ENCODE data around the gene SIGLEC12.
"Not testable (repeated sequence)": the region's sequence is repeated elsewhere in the genome, so short reads cannot be mapped to it uniquely, and the experiment has no call there.

Gene SIGLEC12

GRCh38 chr19:51479531-51480331 is 21.9 kb downstream of the SIGLEC12 start:
- no peak for DNase-seq

GRCh38 chr19:51478381-51479234 is 23.0 kb downstream of the SIGLEC12 start, which contains the start of gene CEACAM18:
Gene CEACAM18, plus strand, starts transcription at chr19:51478539.
- DNase-seq = no peak

GRCh38 chr19:51477344-51477743 is 24.3 kb downstream of the SIGLEC12 start:
- no peak for DNase-seq

GRCh38 chr19:51476164-51476563 is 25.4 kb downstream of the SIGLEC12 start:
- no peak for DNase-seq

GRCh38 chr19:51473009-51473707 is 28.4 kb downstream of the SIGLEC12 start:
- peak in 1 of 2 experiments; percentile 22 for DNase-seq

- no peak for DNase-seq
These were observed 29.0 kb downstream of the SIGLEC12 start for GRCh38 chr19:51472607-51473006.

GRCh38 chr19:51471527-51471926 is 30.1 kb downstream of the SIGLEC12 start:
- DNase-seq = no peak

GRCh38 chr19:51470966-51471365 is 30.6 kb downstream of the SIGLEC12 start:
- no peak for DNase-seq

GRCh38 chr19:51469629-51470028 is 32.0 kb downstream of the SIGLEC12 start:
- DNase-seq = no peak

- DNase-seq = no peak
These were observed 32.4 kb downstream of the SIGLEC12 start for GRCh38 chr19:51469162-51469561.

GRCh38 chr19:51468545-51468920 is 33.1 kb downstream of the SIGLEC12 start:
- DNase-seq = no peak

GRCh38 chr19:51467864-51468544 is 33.6 kb downstream of the SIGLEC12 start:
- DNase-seq = no peak

GRCh38 chr19:51466723-51467122 is 34.9 kb downstream of the SIGLEC12 start:
- no peak for DNase-seq

- not testable (repeated sequence) for DNase-seq
These were observed 37.5 kb downstream of the SIGLEC12 start for GRCh38 chr19:51463976-51464581.

GRCh38 chr19:51462681-51463080 is 38.9 kb downstream of the SIGLEC12 start:
- no peak for DNase-seq

- DNase-seq = no peak
These were observed 39.3 kb downstream of the SIGLEC12 start for GRCh38 chr19:51462276-51462675.

- no peak for DNase-seq
These were observed 39.9 kb downstream of the SIGLEC12 start for GRCh38 chr19:51461723-51462161.

GRCh38 chr19:51460164-51460992 is 41.2 kb downstream of the SIGLEC12 start:
- no peak for DNase-seq

- DNase-seq = no peak
These were observed 42.6 kb downstream of the SIGLEC12 start for GRCh38 chr19:51458899-51459505.

GRCh38 chr19:51458051-51458645 is 43.5 kb downstream of the SIGLEC12 start, which contains the start of gene SIGLEC8:
Gene SIGLEC8, minus strand, starts transcription at chr19:51458454. Its CDS starts 67 bp downstream, at chr19:51458387.
- DNase-seq = no peak
